ENCODE measurements around the gene LSM11.

GRCh38 chr5:157766902-157767301, 23.4 kb downstream of the LSM11 start:
- TF ChIP-seq RAD21 (IDR thresholded peaks at IDR 0.05; ENCODE audit: low read length), result no peak
- no peak for TF ChIP-seq SMC3 (IDR thresholded peaks at IDR 0.05; ENCODE audit: low read depth, low read length)
- TF ChIP-seq POLR2A (IDR thresholded peaks at IDR 0.05; ENCODE audit: low read depth, low read length), result no peak
- no peak for TF ChIP-seq CTCF (conservative IDR thresholded peaks at IDR 0.05; ENCODE audit: low read depth, low read length)
- TF ChIP-seq BHLHE40 (IDR thresholded peaks at IDR 0.05; ENCODE audit: low read depth, low read length), result no peak
- no peak for TF ChIP-seq CHD1 (IDR thresholded peaks at IDR 0.05; ENCODE audit: low read depth, low read length)
- TF ChIP-seq USF2 (IDR thresholded peaks at IDR 0.05; ENCODE audit: low read depth, low read length), result no peak
- no peak for TF ChIP-seq MXI1 (IDR thresholded peaks at IDR 0.05; ENCODE audit: borderline replicate concordance, low read depth, low read length)
- no peak for TF ChIP-seq ELK1 (IDR thresholded peaks at IDR 0.05; ENCODE audit: borderline replicate concordance, low read depth, low read length)
- no peak for TF ChIP-seq CEBPB (IDR thresholded peaks at IDR 0.05; ENCODE audit: low read depth, low read length)
- no peak for TF ChIP-seq MAZ (IDR thresholded peaks at IDR 0.05; ENCODE audit: borderline replicate concordance, low read depth, low read length)
- TF ChIP-seq RFX5 (IDR thresholded peaks at IDR 0.05; ENCODE audit: low read depth, low read length), result no peak
- TF ChIP-seq RCOR1 (IDR thresholded peaks at IDR 0.05; ENCODE audit: insufficient replicate concordance, low read length), result no peak
- no peak for TF ChIP-seq NFE2L2 (IDR thresholded peaks at IDR 0.05; ENCODE audit: low read depth, low read length)
